Fibroblast of lung (primary cell): ENCODE results near the gene CACNA1S. TPM values are rescaled to one million over a fixed set of nuclear protein-coding genes. Genes with fewer than 3 reads are reported as not detected.

ENCODE experiments used
- DNase-seq, 2 donors: peaks; one replicate each; pipeline versions ENCODE4 v3.0.0 to v3.0.0-alpha.2; 2010; ENCODE audit warnings: low read depth in 2 of 2
- H2AFZ ChIP-seq: 2 replicates; pipeline ENCODE4 v1.5.1; 2012; ENCODE audit warnings: low read length, control low read depth, inconsistent platforms
- H3K27ac ChIP-seq: 2 replicates; pipeline ENCODE4 v1.5.1; 2011; ENCODE audit warnings: low read length, control low read depth; ENCODE audit not compliant: insufficient read depth
- H3K27me3 ChIP-seq: 2 replicates; pipeline ENCODE4 v1.5.1; 2011; ENCODE audit warnings: mild to moderate bottlenecking, low read length; ENCODE audit not compliant: control insufficient read depth, insufficient read depth
- H3K36me3 ChIP-seq: 2 replicates; pipeline ENCODE4 v1.5.1; 2011; ENCODE audit warnings: low read length; ENCODE audit not compliant: control insufficient read depth, insufficient read depth
- H3K4me1 ChIP-seq: 2 replicates; pipeline ENCODE4 v1.5.1; 2011; ENCODE audit warnings: low read length; ENCODE audit not compliant: control insufficient read depth, insufficient read depth; ENCODE audit errors: extremely low read depth
- H3K4me2 ChIP-seq: 2 replicates; pipeline ENCODE4 v1.5.1; 2011; ENCODE audit warnings: low read length, control low read depth; ENCODE audit not compliant: insufficient read depth; ENCODE audit errors: extremely low read depth
- H3K4me3 ChIP-seq, 4 experiments: fragments of 200-600 bp in 1 of 4; sonication (generic) in 1 of 4; replicated peaks in 1 of 4; 2 replicates each; pipeline ENCODE4 v1.5.1; 2011 to 2016; ENCODE audit warnings: low read length in 4 of 4, low read depth in 3 of 4, mild to moderate bottlenecking in 3 of 4, control low read depth in 2 of 4, inconsistent platforms in 1 of 4, mixed read lengths in 1 of 4; ENCODE audit not compliant: insufficient read depth in 1 of 4; ENCODE audit errors: control extremely low read depth in 1 of 4
- H3K79me2 ChIP-seq: 2 replicates; pipeline ENCODE4 v1.5.1; 2012; ENCODE audit warnings: mild to moderate bottlenecking, low read length, inconsistent platforms; ENCODE audit not compliant: control insufficient read depth, insufficient read depth
- H3K9ac ChIP-seq: 2 replicates; pipeline ENCODE4 v1.5.1; 2011; ENCODE audit warnings: mild to moderate bottlenecking, low read length, control low read depth; ENCODE audit not compliant: insufficient read depth
- H3K9me3 ChIP-seq: 2 replicates; pipeline ENCODE4 v1.5.1; 2012; ENCODE audit warnings: low read depth, low read length; ENCODE audit not compliant: control insufficient read depth, insufficient read depth
- H4K20me1 ChIP-seq: 2 replicates; pipeline ENCODE4 v1.5.1; 2011; ENCODE audit warnings: low read length; ENCODE audit not compliant: control insufficient read depth, insufficient read depth; ENCODE audit errors: extremely low read depth
- CTCF ChIP-seq, 2 donors: IDR thresholded peaks in 1 of 2; conservative IDR thresholded peaks in 1 of 2; 1 replicate in 1 of 2; 2 replicates in 1 of 2; pipeline ENCODE4 v1.5.1; 2011 to 2012; ENCODE audit warnings: low read length in 2 of 2, control low read depth in 1 of 2, inconsistent platforms in 1 of 2, low read depth in 1 of 2, mild to moderate bottlenecking in 1 of 2
- EZH2 ChIP-seq: IDR thresholded peaks from 2 replicates; pipeline ENCODE4 v1.5.1; 2012; ENCODE audit warnings: low read length, control low read depth, mild to moderate bottlenecking; ENCODE audit errors: missing control alignments
- polyA plus RNA-seq, 2 donors: library from polyadenylated mRNA; depleted of rRNA in 1 of 2; stranded (reverse) in 1 of 2; unstranded in 1 of 2; fragments of >200 nt; gene quantifications; 2 replicates each; pipeline ENCODE4 v1.2.1, GENCODE V29; 2011 to 2012; ENCODE audit warnings: missing spikeins in 1 of 2
- total RNA-seq: library from RNA; depleted of rRNA; stranded (reverse); fragments of >200 nt; gene quantifications from 2 replicates; pipeline ENCODE4 v1.2.1, GENCODE V29; 2014

Gene CACNA1S
- total and polyA plus RNA-seq, 2 donors (not counting 1 experiment from before 2014, with no cell fraction given), result not detected

- H3K9me3 ChIP-seq, result no peaks in the 10 kb centered on the region
- H3K79me2 ChIP-seq, result no peaks in the 10 kb centered on the region
- no peaks in the 10 kb centered on the region for H3K4me1 ChIP-seq
- no peaks in the 10 kb centered on the region for H3K36me3 ChIP-seq
- no peaks in the 10 kb centered on the region for H4K20me1 ChIP-seq
- TF ChIP-seq EZH2, result no peak
- no peak for TF ChIP-seq CTCF (conservative IDR thresholded peaks at IDR 0.05 in 1 of 2, IDR thresholded peaks at IDR 0.05 in 1 of 2; ENCODE audit: low read depth in 1 of 2, low read length in 2 of 2)
- H2AFZ ChIP-seq, result no peak overlapping the region
- peaks cover 15% of the 10 kb centered on the region for H3K27me3 ChIP-seq
- no peak overlapping the region for H3K4me2 ChIP-seq
- H3K9ac ChIP-seq, result no peak overlapping the region
- no peak overlapping the region for H3K4me3 ChIP-seq
- no peak for DNase-seq
- no peak overlapping the region for H3K27ac ChIP-seq
Measured at GRCh38 chr1:201110138-201110537, 2.1 kb downstream of the CACNA1S start.

GRCh38 chr1:201109651-201110050, 2.6 kb downstream of the CACNA1S start:
- Histone ChIP-seq H4K20me1 (no peaks in the 10 kb centered on the region), H3K4me2 (no peak overlapping the region), H3K9ac (no peak overlapping the region), H3K4me1 (no peaks in the 10 kb centered on the region), H3K4me3 (no peak overlapping the region), H2AFZ (no peak overlapping the region), H3K9me3 (no peaks in the 10 kb centered on the region), H3K79me2 (no peaks in the 10 kb centered on the region), H3K27me3 (peaks cover 18% of the 10 kb centered on the region), H3K36me3 (no peaks in the 10 kb centered on the region), H3K27ac (no peak overlapping the region)
- no peak for DNase-seq
- no peak for TF ChIP-seq EZH2
- TF ChIP-seq CTCF (conservative IDR thresholded peaks at IDR 0.05 in 1 of 2, IDR thresholded peaks at IDR 0.05 in 1 of 2; ENCODE audit: low read depth in 1 of 2, low read length in 2 of 2), result no peak

GRCh38 chr1:201108614-201109013, 3.6 kb downstream of the CACNA1S start:
- Histone ChIP-seq H3K4me1 (no peaks in the 10 kb centered on the region), H2AFZ (no peak overlapping the region), H3K9me3 (no peaks in the 10 kb centered on the region), H3K4me2 (no peak overlapping the region), H4K20me1 (no peaks in the 10 kb centered on the region), H3K27ac (no peak overlapping the region), H3K9ac (no peak overlapping the region), H3K36me3 (no peaks in the 10 kb centered on the region), H3K79me2 (no peaks in the 10 kb centered on the region), H3K4me3 (no peak overlapping the region), H3K27me3 (peaks cover 18% of the 10 kb centered on the region)
- DNase-seq, result no peak
- no peak for TF ChIP-seq EZH2
- TF ChIP-seq CTCF (conservative IDR thresholded peaks at IDR 0.05 in 1 of 2, IDR thresholded peaks at IDR 0.05 in 1 of 2; ENCODE audit: low read depth in 1 of 2, low read length in 2 of 2), result no peak
